SK-N-MC (cell line): ENCODE measurements around the gene TRMT11.

ENCODE experiments used
- DNase-seq: peaks from one replicate; pipeline ENCODE4 v3.0.0-alpha.2; 2011; ENCODE audit warnings: low read depth, low spot score
- H3K27ac ChIP-seq: fragments of 200-600 bp; sonication (generic); 2 replicates; pipeline ENCODE4 v1.5.1; 2016; ENCODE audit warnings: mixed run types
- H3K36me3 ChIP-seq: fragments of 200-600 bp; sonication (generic); 2 replicates; pipeline ENCODE4 v1.6.1; 2017; ENCODE audit warnings: antibody characterized with exemption, low read length, mixed read lengths; ENCODE audit not compliant: insufficient read depth
- H3K4me3 ChIP-seq: fragments of 200-600 bp; sonication (generic); 2 replicates; pipeline ENCODE4 v1.5.1; 2016
- H3K9ac ChIP-seq: fragments of 200-600 bp; sonication (generic); 2 replicates; pipeline ENCODE4 v1.8.0; 2017; ENCODE audit warnings: mixed run types, mixed read lengths; ENCODE audit not compliant: insufficient read length
- H3K9me3 ChIP-seq: fragments of 200-600 bp; sonication (generic); 2 replicates; pipeline ENCODE4 v1.6.1; 2017; ENCODE audit warnings: low read depth, mild to moderate bottlenecking, antibody characterized with exemption, low read length, moderate library complexity, mixed read lengths
- EZH2 ChIP-seq: fragments of 200-600 bp; sonication (generic); IDR thresholded peaks from one replicate; pipeline ENCODE4 v1.6.1; 2017; ENCODE audit warnings: antibody characterized with exemption
- FOXP2 ChIP-seq: optimal IDR thresholded peaks from 2 replicates; pipeline ENCODE3; 2011; ENCODE audit warnings: mild to moderate bottlenecking, moderate library complexity; ENCODE audit not compliant: insufficient read depth; ENCODE audit errors: extremely low read length, control extremely low read depth
- POLR2AphosphoS5 ChIP-seq: IDR thresholded peaks from 2 replicates; pipeline ENCODE4 v1.6.1; 2012; ENCODE audit warnings: mild to moderate bottlenecking, low read depth, low read length, borderline replicate concordance

The TRMT11 gene

DNA sequence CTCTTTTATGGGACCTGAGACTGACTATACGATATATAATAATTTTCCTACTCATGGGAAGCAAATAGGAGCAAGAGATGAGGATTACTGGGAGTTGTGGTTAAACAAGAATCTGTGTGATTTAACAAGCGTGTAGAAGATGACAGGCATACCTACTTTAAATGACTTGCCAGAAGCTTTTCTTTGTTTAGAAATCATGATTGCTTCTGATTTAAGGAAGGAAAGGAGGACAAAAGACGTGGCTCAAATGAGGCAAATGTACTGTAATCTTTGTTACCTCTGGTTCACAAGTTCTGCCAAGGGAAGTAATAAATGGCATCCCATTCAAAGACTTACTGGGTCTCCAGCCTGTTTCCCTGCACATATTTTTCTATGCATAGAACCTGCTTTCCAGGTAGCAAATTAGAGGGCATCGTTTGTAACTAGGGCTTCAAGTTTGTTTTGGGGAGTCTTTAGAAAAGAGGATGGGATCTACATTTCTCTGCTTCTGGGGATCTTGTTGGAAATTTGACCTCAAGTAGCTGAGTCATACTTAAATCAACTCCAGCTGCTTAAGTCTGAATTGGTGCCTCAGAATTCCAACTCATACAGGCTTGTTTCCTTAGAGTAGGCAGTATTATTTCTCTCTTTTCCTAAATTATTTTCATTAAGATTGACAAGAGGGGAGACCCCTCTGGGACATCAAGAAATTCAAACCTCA, 2.9 kb upstream of the TRMT11 start:
- DNase-seq: peak; percentile 35
- H3K9ac ChIP-seq: peak overlapping the region; percentile 43
- H3K36me3 ChIP-seq: no peaks in the 10 kb centered on the region
- no peak for TF ChIP-seq POLR2AphosphoS5
- no peak for TF ChIP-seq FOXP2
- no peak for TF ChIP-seq EZH2
- peak overlapping the region; percentile 81 for H3K27ac ChIP-seq
- no peaks in the 10 kb centered on the region for H3K9me3 ChIP-seq
- H3K4me3 ChIP-seq: peak overlapping the region; percentile 35; the same call in 1 of the 2 replicates

DNA sequence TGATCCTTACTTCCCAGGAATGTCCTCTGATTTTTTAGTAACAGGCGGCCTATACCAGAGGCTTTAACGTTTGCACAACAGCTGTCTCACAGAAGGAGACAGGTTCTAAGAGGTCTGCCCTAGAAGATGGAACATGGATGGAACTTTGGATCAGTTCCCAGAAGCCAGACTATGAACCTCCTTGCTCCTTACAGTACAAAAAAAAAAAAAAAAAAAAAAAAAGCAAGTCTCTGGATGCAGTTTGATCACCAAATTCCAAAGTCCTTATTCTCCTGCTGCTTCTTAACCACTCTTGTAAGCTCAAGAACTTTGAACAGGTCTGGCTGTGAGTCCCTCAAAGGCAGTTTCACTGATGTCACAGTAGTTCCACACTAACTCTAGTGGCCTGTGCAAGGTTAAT, 2.0 kb upstream of the TRMT11 start:
- no peak overlapping the region for H3K9ac ChIP-seq
- H3K36me3 ChIP-seq: no peaks in the 10 kb centered on the region
- no peak overlapping the region; the same call in 1 of the 2 replicates for H3K4me3 ChIP-seq
- TF ChIP-seq EZH2: no peak
- peak overlapping the region; percentile 81 for H3K27ac ChIP-seq
- no peaks in the 10 kb centered on the region for H3K9me3 ChIP-seq
- no peak for DNase-seq

DNA sequence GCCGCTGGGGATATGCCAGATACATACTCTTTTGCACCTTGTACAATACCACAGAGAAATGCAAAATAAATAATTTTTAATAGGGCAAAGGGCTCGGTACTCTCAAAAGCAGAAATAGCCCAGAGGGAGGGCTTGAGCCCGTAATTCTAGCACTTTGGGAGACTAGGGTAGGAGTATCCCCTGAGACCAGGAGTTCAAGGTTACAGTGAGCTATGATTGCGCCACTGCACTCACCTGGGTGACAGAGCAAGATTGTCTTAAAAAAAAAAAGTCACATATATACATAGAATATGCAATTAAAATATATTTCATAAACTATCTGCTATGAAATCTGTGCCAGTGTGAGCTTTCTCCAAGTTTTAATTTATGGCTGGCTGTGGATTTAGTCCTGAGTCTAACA, 818 bp upstream of the TRMT11 start:
- peak overlapping the region; percentile 95 for H3K9ac ChIP-seq
- no peak for DNase-seq
- H3K4me3 ChIP-seq: peak overlapping the region; percentile 79
- no peaks in the 10 kb centered on the region for H3K36me3 ChIP-seq
- no peaks in the 10 kb centered on the region for H3K9me3 ChIP-seq
- H3K27ac ChIP-seq: peak overlapping the region; percentile 80
- no peak for TF ChIP-seq EZH2
- TF ChIP-seq FOXP2: no peak
- no peak for TF ChIP-seq POLR2AphosphoS5

- Histone ChIP-seq H3K36me3 (no peaks in the 10 kb centered on the region), H3K9me3 (no peaks in the 10 kb centered on the region), H3K27ac (peak overlapping the region; percentile 80), H3K4me3 (peak overlapping the region; percentile 79), H3K9ac (peak overlapping the region; percentile 95)
- no peak for DNase-seq
- TF ChIP-seq EZH2 (no peak), FOXP2 (no peak), POLR2AphosphoS5 (no peak)
Observed at GRCh38 chr6:125985979-125986300, 400 bp upstream of the TRMT11 start.

- Histone ChIP-seq H3K36me3 (no peaks in the 10 kb centered on the region), H3K27ac (no peak overlapping the region), H3K4me3 (peak overlapping the region; percentile 79), H3K9me3 (no peaks in the 10 kb centered on the region), H3K9ac (peak overlapping the region; percentile 95)
- TF ChIP-seq FOXP2: no peak
- TF ChIP-seq EZH2: no peak
- no peak for TF ChIP-seq POLR2AphosphoS5
- DNase-seq: no peak
Observed at GRCh38 chr6:125987026-125987617, 782 bp downstream of the TRMT11 start.

DNA sequence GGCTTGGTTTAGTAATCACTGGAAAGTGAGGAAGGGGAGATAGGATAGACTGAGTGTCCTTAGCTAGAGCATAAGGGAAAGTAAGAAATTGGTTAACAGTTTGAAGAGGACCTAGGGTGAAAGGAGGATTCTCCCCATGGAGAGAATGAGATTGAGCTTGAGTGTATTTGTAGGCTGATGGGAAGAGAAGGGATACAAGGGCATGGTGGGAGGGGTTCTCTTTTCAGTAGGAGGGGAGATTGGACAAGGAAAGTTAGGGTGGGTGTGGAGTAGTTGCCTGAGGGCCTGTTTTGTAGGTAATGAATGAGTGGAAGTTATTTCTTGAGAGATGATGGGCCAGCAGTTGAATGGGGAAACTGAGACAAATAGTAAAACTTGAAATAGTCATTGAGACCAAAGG, 1.9 kb downstream of the TRMT11 start:
- Histone ChIP-seq H3K27ac (no peak overlapping the region), H3K4me3 (peak overlapping the region; percentile 17; the same call in 1 of the 2 replicates), H3K9ac (no peak overlapping the region), H3K9me3 (no peaks in the 10 kb centered on the region), H3K36me3 (no peaks in the 10 kb centered on the region)
- no peak for TF ChIP-seq FOXP2
- no peak for TF ChIP-seq EZH2
- no peak for TF ChIP-seq POLR2AphosphoS5
- DNase-seq: no peak

- TF ChIP-seq POLR2AphosphoS5: no peak
- no peak for TF ChIP-seq EZH2
- no peak for TF ChIP-seq FOXP2
- DNase-seq: no peak
- no peak overlapping the region for H3K27ac ChIP-seq
- no peaks in the 10 kb centered on the region for H3K36me3 ChIP-seq
- H3K4me3 ChIP-seq: no peak overlapping the region
- no peaks in the 10 kb centered on the region for H3K9me3 ChIP-seq
- no peak overlapping the region for H3K9ac ChIP-seq
Observed at GRCh38 chr6:125989631-125990030, 3.3 kb downstream of the TRMT11 start.

DNA sequence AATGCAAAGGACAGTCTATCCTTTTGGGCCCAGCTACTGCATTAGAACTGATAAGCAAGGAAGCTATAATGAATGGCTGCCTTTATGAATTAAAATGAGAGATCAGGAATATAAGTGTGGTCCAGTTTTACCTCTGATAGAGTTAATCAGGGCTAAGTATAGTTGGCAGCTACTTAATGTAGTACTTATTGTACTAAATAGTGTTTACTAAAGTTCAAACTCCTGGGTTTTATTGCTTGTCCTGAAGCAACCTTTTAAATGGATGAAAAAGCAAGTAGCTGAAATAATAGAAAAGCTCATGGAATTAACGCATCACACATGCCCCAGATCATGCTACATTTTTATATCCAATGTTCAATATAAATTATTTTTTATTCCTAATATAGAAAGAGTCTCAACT, 5.3 kb downstream of the TRMT11 start:
- H3K9ac ChIP-seq: no peak overlapping the region
- no peak overlapping the region for H3K27ac ChIP-seq
- H3K36me3 ChIP-seq: peaks cover 5% of the 10 kb centered on the region; the same call in 1 of the 2 replicates
- DNase-seq: no peak
- no peaks in the 10 kb centered on the region for H3K9me3 ChIP-seq
- H3K4me3 ChIP-seq: no peak overlapping the region
- TF ChIP-seq EZH2 (no peak), FOXP2 (no peak), POLR2AphosphoS5 (no peak)

GRCh38 chr6:125994670-125995488, 8.5 kb downstream of the TRMT11 start:
- TF ChIP-seq FOXP2 (no peak), POLR2AphosphoS5 (no peak), EZH2 (no peak)
- no peak for DNase-seq
- Histone ChIP-seq H3K9me3 (no peaks in the 10 kb centered on the region), H3K4me3 (no peak overlapping the region), H3K27ac (no peak overlapping the region), H3K36me3 (peaks cover 31% of the 10 kb centered on the region), H3K9ac (no peak overlapping the region)
